HCT116 (cell line): Measurements from ENCODE around the gene NLRP12. TPM values are rescaled to one million over a fixed set of nuclear protein-coding genes. Genes with fewer than 3 reads are reported as not detected.

Experiments used
- ATAC-seq: fragments of 200-7000 bp; cut with Tn5 transposase; 2 replicates; pipeline ENCODE4 v1.9.1; 2020; ENCODE audit warnings: mild to moderate bottlenecking, moderate library complexity
- BruUV-seq: library from RNA; stranded (reverse); fragments of 400-500 nt; replicated peaks from 2 replicates; lab custom pipeline; 2021; lab: Mats Ljungman, UMichigan
- CTCF ChIA-PET: fragments of 300-600 bp; sonication (Branson Sonifier 250); formaldehyde crosslinking; loops from one replicate; lab custom pipeline; 2021; ENCODE audit warnings: antibody characterized with exemption; lab: Charles Lee
- POLR2A ChIA-PET: fragments of 300-600, 350-600 bp; sonication (Branson Sonifier 250); formaldehyde crosslinking; loops from one replicate; lab custom pipeline; 2021; ENCODE audit warnings: antibody characterized with exemption; lab: Charles Lee
- RAD21 ChIA-PET, 2 experiments: fragments of 300-600 bp; sonication (Branson Sonifier 250); formaldehyde crosslinking; loops; one replicate each; lab custom pipeline; 2023; ENCODE audit warnings: low total read pairs in 2 of 2; ENCODE audit not compliant: uncharacterized antibody in 2 of 2, unreplicated experiment in 2 of 2, low non-redundant PET in 1 of 2; lab: Charles Lee
- DNase-seq: peaks from one replicate; pipeline ENCODE4 v3.0.0-alpha.2; 2010; ENCODE audit warnings: low read depth, low spot score
- H2AFZ ChIP-seq: fragments of 200-600 bp; shearing (Covaris generic), sonication (generic); 2 replicates; pipeline ENCODE4 v1.6.1; 2017; ENCODE audit warnings: low read depth, mixed run types, mixed read lengths, antibody characterized with exemption, low read length; ENCODE audit not compliant: poor library complexity, severe bottlenecking
- H3K27ac ChIP-seq: 2 replicates; pipeline ENCODE4 v1.5.1; 2012; ENCODE audit warnings: low read depth, low read length
- H3K27me3 ChIP-seq: fragments of 200-600 bp; sonication (generic); 2 replicates; pipeline ENCODE4 v1.6.1; 2016; ENCODE audit warnings: mixed run types, low read length, mixed read lengths; ENCODE audit not compliant: insufficient read depth
- H3K36me3 ChIP-seq, 2 experiments: fragments of 200-500 bp in 1 of 2; fragments of 200-600 bp in 1 of 2; sonication (Bioruptor generic) in 1 of 2; sonication (generic) in 1 of 2; 2 replicates each; pipeline versions ENCODE4 v1.5.1 to v1.6.1; 2014 to 2016; ENCODE audit warnings: low read length in 2 of 2, inconsistent platforms in 1 of 2, mixed read lengths in 1 of 2, mixed run types in 1 of 2; ENCODE audit not compliant: insufficient read depth in 2 of 2, control insufficient read depth in 1 of 2
- H3K4me1 ChIP-seq, 2 experiments: fragments of 200-600 bp in 1 of 2; sonication (generic) in 1 of 2; 2 replicates each; pipeline versions ENCODE4 v1.5.1 to v1.6.1; 2012 to 2017; ENCODE audit warnings: low read length in 2 of 2, inconsistent platforms in 1 of 2, mild to moderate bottlenecking in 1 of 2, mixed read lengths in 1 of 2, mixed run types in 1 of 2, moderate library complexity in 1 of 2; ENCODE audit not compliant: insufficient read depth in 2 of 2, control insufficient read depth in 1 of 2
- H3K4me2 ChIP-seq: fragments of 200-600 bp; sonication (generic); 2 replicates; pipeline ENCODE4 v1.6.1; 2017; ENCODE audit warnings: mixed run types, low read length, mixed read lengths
- H3K4me3 ChIP-seq, 2 experiments: fragments of 200-600 bp in 1 of 2; sonication (generic) in 1 of 2; replicated peaks in 1 of 2; 2 replicates each; pipeline ENCODE4 v1.5.1; 2011 to 2016; ENCODE audit warnings: low read length in 2 of 2, control low read depth in 1 of 2, low read depth in 1 of 2, mild to moderate bottlenecking in 1 of 2, mixed read lengths in 1 of 2, mixed run types in 1 of 2
- H3K79me2 ChIP-seq: fragments of 200-600 bp; sonication (generic); 2 replicates; pipeline ENCODE4 v1.6.1; 2017; ENCODE audit warnings: mild to moderate bottlenecking, mixed run types, low read length, moderate library complexity, mixed read lengths; ENCODE audit not compliant: insufficient read depth
- H3K9ac ChIP-seq: fragments of 200-600 bp; sonication (generic); 2 replicates; pipeline ENCODE4 v1.6.1; 2016; ENCODE audit warnings: low read length, mixed read lengths
- H3K9me2 ChIP-seq: fragments of 200-600 bp; sonication (generic), shearing (Covaris generic); 2 replicates; pipeline ENCODE4 v1.6.1; 2017; ENCODE audit warnings: mixed run types, mild to moderate bottlenecking, moderate library complexity; ENCODE audit not compliant: insufficient read depth
- H3K9me3 ChIP-seq, 2 experiments: fragments of 200-500 bp in 1 of 2; fragments of 200-600 bp in 1 of 2; sonication (Bioruptor generic) in 1 of 2; sonication (generic) in 1 of 2; 2 replicates each; pipeline ENCODE4 v1.6.1; 2014 to 2017; ENCODE audit warnings: low read length in 2 of 2, mixed read lengths in 2 of 2, inconsistent platforms in 1 of 2, low read depth in 1 of 2, mild to moderate bottlenecking in 1 of 2, mixed run types in 1 of 2, moderate library complexity in 1 of 2; ENCODE audit not compliant: control insufficient read depth in 1 of 2, insufficient read depth in 1 of 2
- H4K20me1 ChIP-seq: fragments of 200-600 bp; sonication (generic), shearing (Covaris generic); 2 replicates; pipeline ENCODE4 v1.6.1; 2017; ENCODE audit warnings: mixed run types, mild to moderate bottlenecking, moderate library complexity; ENCODE audit not compliant: insufficient read depth
- EGR1 ChIP-seq: IDR thresholded peaks from 2 replicates; pipeline ENCODE4 v1.6.1; 2012; ENCODE audit warnings: low read depth
- JUND ChIP-seq: IDR thresholded peaks from 2 replicates; pipeline ENCODE4 v1.6.1; 2012
- POLR2AphosphoS5 ChIP-seq: IDR thresholded peaks from 2 replicates; pipeline ENCODE4 v1.6.1; 2011; ENCODE audit warnings: mild to moderate bottlenecking, low read depth, low read length, moderate library complexity
- TCF7L2 ChIP-seq: IDR thresholded peaks from 2 replicates; pipeline ENCODE4 v1.7.0; 2011; ENCODE audit warnings: borderline replicate concordance, inconsistent platforms; ENCODE audit not compliant: insufficient read depth, insufficient read length; ENCODE audit errors: extremely low read depth
- ZFX ChIP-seq: fragments of 450-650 bp; IDR thresholded peaks from 2 replicates; pipeline ENCODE4 v1.6.1; 2017
- intact Hi-C: fragments of 100-400 bp; cut with micrococcal nuclease; formaldehyde crosslinking; loops from 2 replicates; pipeline ENCODE4 v1.10.0; 2022
- total RNA-seq: library from RNA; stranded (reverse); gene quantifications from one replicate; pipeline ENCODE4 v1.2.1, GENCODE V29; 2021; ENCODE audit not compliant: unreplicated experiment
- TF ChIP-seq, protein P1 (sequence below), 3 experiments: fragments of 200-600 bp in 1 of 3; sonication (generic) in 1 of 3; IDR thresholded peaks in 2 of 3; conservative IDR thresholded peaks in 1 of 3; 2 replicates each; pipeline ENCODE4 v1.5.1; 2012 to 2017; ENCODE audit warnings: low read depth in 2 of 3, low read length in 2 of 3, antibody characterized with exemption in 1 of 3, borderline replicate concordance in 1 of 3, control low read depth in 1 of 3, mild to moderate bottlenecking in 1 of 3, mixed read lengths in 1 of 3, mixed run types in 1 of 3, moderate library complexity in 1 of 3; ENCODE audit not compliant: insufficient read depth in 1 of 3

Gene NLRP12
- total RNA-seq, 1 experiment from 2014 or later = 0.25 TPM

- TF ChIP-seq TCF7L2 (peak; percentile 76), EGR1 (peak; percentile 94), ZFX (peak; percentile 70)
- TF ChIP-seq, protein P1, sequence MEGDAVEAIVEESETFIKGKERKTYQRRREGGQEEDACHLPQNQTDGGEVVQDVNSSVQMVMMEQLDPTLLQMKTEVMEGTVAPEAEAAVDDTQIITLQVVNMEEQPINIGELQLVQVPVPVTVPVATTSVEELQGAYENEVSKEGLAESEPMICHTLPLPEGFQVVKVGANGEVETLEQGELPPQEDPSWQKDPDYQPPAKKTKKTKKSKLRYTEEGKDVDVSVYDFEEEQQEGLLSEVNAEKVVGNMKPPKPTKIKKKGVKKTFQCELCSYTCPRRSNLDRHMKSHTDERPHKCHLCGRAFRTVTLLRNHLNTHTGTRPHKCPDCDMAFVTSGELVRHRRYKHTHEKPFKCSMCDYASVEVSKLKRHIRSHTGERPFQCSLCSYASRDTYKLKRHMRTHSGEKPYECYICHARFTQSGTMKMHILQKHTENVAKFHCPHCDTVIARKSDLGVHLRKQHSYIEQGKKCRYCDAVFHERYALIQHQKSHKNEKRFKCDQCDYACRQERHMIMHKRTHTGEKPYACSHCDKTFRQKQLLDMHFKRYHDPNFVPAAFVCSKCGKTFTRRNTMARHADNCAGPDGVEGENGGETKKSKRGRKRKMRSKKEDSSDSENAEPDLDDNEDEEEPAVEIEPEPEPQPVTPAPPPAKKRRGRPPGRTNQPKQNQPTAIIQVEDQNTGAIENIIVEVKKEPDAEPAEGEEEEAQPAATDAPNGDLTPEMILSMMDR (IDR thresholded peaks at IDR 0.05 in 2 of 3, conservative IDR thresholded peaks at IDR 0.05 in 1 of 3; ENCODE audit: borderline replicate concordance in 1 of 3, insufficient read depth in 1 of 3, low read depth in 2 of 3, low read length in 2 of 3) = 0 out of 6 replicates have a peak, but pooled peaks of 1 of the 3 experiments have one; percentile 10
- TF ChIP-seq, all 23 proteins: peak for 8
Observed at GRCh38 chr19:53868892-53869804, 45.0 kb upstream of the NLRP12 start (continued).

DNA sequence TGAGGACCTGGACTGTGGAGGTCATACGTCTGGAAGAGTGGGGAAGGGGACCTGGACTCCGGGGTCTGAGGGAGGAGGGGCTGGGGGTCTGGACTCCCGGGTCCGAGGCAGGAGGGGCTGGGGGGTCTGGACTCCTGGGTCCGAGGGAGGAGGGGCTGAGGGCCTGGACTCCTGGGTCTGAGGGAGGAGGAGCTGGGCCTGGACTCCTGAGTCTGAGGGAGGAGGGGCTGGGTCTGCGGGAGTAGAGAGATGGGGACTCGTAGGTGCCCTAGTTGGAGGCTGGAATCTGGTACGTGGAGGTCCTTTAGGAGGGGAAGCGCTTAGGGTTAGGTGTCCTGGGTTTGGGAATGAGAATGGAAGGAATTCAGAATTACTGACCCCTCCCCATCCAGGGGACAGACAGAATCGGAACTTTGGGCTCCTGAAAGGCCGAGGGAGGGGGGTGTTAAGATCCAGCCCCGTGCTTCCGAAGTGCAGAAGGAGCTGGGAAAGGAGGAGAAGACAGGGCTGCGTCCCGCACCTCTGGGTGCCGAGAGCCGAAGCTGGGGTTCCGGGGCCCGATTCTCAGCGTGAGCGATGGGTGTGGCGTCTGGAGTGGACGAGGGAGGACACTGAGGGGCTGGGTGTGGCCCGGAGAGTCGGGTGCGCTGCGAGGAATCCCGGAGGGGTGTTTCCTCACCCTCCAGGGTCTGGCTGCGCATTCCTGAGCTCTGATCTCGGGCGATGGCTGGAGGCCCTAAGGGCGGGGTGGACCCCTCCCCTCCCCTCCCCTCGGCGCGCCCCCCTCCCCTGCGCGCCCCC, 44.2 kb upstream of the NLRP12 start:
- no peaks in the 10 kb centered on the region for H3K27me3 ChIP-seq
- ATAC-seq = peak; percentile 15; the same call in 1 of the 2 replicates
- peaks cover 30% of the 10 kb centered on the region for H3K79me2 ChIP-seq
- peak overlapping the region; percentile 99 for H3K4me2 ChIP-seq
- ChIA-PET CTCF (interaction anchor here (0.9 to 3.8 kb wide), 7 partner anchors 8 to 162 kb away, joined by 3 to 21 read pairs (median 4); no protein-coding TSS in a partner anchor), POLR2A (interaction anchor here (0.6 to 3.1 kb wide), 20 partner anchors 9 to 1786 kb away, joined by 3 to 17 read pairs (median 4); partner anchors contain the start of genes CNOT3, MBOAT7, PRKCG and U2AF2), RAD21 (interaction anchor here in 1 of 2 experiments (1.4 kb wide), 1 partner anchor 112 kb away, joined by 5 read pairs; no protein-coding TSS in a partner anchor)
- no peaks in the 10 kb centered on the region for H3K9me2 ChIP-seq
- TF ChIP-seq JUND (no peak), POLR2AphosphoS5 (peak; percentile 26)
- no peaks in the 10 kb centered on the region for H4K20me1 ChIP-seq
- intact Hi-C loops = loop anchor here (5.0 kb wide), 1 partner anchor 114 kb away; no protein-coding TSS in a partner anchor
- peak overlapping the region; percentile 95 for H3K9ac ChIP-seq
- H3K27ac ChIP-seq = peak overlapping the region; percentile 80
- peaks cover 18 to 47% of the 10 kb centered on the region in 2 experiments for H3K4me1 ChIP-seq
- TSS peak; percentile 33 for BruUV-seq
- H3K9me3 ChIP-seq = no peaks in the 10 kb centered on the region
- peak overlapping the region; percentile 66 to 78 for H3K4me3 ChIP-seq
- H3K36me3 ChIP-seq = peaks cover 5% of the 10 kb centered on the region in 2 experiments; a peak in 2 of 4 replicates
- DNase-seq = no peak
- H2AFZ ChIP-seq = no peak overlapping the region
